Measurements from ENCODE around the gene NUDT19. TPM values are rescaled to one million over a fixed set of nuclear protein-coding genes. Genes with fewer than 3 reads are reported as not detected.

Gene NUDT19
- total and polyA plus RNA-seq, 3 donors from 2014 or later = 6.7 to 15.5 (median 11.3) TPM

DNA sequence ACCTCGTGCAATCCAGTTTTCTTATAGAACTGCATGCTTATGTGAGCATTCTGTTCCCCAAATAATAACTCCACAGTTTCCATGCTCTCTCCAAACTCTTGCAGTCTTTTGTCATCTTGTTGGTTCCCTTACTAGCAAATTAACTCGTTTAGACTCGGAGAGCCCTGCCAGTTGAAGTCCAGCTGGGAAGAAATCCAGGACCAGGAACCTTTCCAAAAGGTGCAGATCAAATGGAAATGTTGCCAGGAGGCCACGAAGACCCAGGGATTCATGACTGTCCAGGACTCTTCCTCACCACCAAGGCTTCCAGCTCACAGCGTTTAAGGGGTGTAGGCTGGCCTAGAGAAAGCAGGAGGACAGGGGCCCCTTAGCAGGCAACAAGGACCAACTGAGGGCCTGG, 25.9 kb downstream of the NUDT19 start:
- no peaks in the 10 kb centered on the region for H3K9me3 ChIP-seq
- H3K27me3 ChIP-seq = no peaks in the 10 kb centered on the region
- 54 to 60% methylated on average over 5 of the region's 5 CpGs for WGBS, 2 donors
- DNase-seq = no peak
- no peaks in the 10 kb centered on the region for H3K36me3 ChIP-seq (ENCODE audit: low read depth, missing control alignments)
- no peaks in the 10 kb centered on the region for H3K4me1 ChIP-seq
- intact Hi-C loops (cut with DNase I; ENCODE audit: low total_unique reads) = no loop called here
- no peak for TF ChIP-seq POLR2A (IDR thresholded peaks at IDR 0.05)
- TF ChIP-seq, protein P1, sequence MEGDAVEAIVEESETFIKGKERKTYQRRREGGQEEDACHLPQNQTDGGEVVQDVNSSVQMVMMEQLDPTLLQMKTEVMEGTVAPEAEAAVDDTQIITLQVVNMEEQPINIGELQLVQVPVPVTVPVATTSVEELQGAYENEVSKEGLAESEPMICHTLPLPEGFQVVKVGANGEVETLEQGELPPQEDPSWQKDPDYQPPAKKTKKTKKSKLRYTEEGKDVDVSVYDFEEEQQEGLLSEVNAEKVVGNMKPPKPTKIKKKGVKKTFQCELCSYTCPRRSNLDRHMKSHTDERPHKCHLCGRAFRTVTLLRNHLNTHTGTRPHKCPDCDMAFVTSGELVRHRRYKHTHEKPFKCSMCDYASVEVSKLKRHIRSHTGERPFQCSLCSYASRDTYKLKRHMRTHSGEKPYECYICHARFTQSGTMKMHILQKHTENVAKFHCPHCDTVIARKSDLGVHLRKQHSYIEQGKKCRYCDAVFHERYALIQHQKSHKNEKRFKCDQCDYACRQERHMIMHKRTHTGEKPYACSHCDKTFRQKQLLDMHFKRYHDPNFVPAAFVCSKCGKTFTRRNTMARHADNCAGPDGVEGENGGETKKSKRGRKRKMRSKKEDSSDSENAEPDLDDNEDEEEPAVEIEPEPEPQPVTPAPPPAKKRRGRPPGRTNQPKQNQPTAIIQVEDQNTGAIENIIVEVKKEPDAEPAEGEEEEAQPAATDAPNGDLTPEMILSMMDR (IDR thresholded peaks at IDR 0.05) = no peak
- H3K4me3 ChIP-seq = no peak overlapping the region
- no peak overlapping the region for H3K27ac ChIP-seq

DNA sequence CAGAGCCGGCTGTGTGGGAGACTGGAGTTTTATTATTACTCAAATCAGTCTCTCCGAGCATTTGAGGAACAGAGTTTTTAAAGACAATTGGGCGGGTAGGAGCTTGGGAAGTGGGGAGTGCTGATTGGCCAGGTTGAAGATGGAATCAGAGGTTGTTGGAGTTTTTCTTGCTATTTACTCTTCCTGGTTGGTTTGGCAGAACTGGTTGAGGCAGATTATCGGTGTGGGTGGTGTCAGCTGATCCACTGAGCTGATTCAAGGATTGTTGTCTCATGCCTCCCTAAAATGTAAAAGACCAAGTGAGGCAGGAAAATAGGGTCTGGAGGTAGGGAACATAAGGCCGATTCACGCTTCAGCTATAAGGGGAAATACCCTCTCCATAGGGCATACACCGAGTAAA, 26.7 kb downstream of the NUDT19 start:
- TF ChIP-seq, protein P1 (IDR thresholded peaks at IDR 0.05) = no peak
- no peak for TF ChIP-seq POLR2A (IDR thresholded peaks at IDR 0.05)
- no peaks in the 10 kb centered on the region for H3K36me3 ChIP-seq (ENCODE audit: low read depth, missing control alignments)
- H3K9me3 ChIP-seq = no peaks in the 10 kb centered on the region
- no peak overlapping the region for H3K4me3 ChIP-seq
- H3K27ac ChIP-seq = no peak overlapping the region
- intact Hi-C loops (cut with DNase I; ENCODE audit: low total_unique reads) = no loop called here
- no peaks in the 10 kb centered on the region for H3K27me3 ChIP-seq
- DNase-seq = no peak
- whole genome bisulfite sequencing, 2 donors = 89 to 90% methylated on average over 7 of the region's 7 CpGs
- H3K4me1 ChIP-seq = no peaks in the 10 kb centered on the region

DNA sequence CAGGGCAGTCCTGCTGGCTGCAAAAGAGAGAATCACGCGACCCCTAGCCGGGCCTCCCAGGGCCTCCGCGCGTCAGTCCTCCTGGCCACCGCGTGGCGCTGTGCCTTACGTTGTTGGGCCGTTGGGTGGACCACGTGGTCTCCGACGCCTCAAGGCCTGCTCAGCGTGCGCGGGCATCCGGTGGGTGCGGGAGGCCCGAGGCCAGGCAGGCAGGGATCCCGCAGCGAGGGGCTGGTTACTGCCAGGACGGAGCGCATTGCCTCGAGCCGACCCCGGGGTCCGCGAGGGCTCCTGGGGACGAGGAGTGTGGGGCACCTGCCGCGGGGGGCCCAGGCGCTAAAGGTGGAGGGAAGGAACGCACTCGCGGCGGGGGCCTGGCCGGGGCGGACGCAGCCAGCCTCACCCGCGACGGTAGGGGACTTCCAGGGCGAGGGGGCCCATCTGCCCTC, 28.0 kb downstream of the NUDT19 start, which contains the start of gene TDRD12:
TDRD12 (plus strand) TSS at position 157 of the 449 bp plus-strand sequence. CDS start 306 bp downstream, outside the sequence.
- H3K36me3 ChIP-seq (ENCODE audit: low read depth, missing control alignments) = no peaks in the 10 kb centered on the region
- WGBS, 2 donors = 66 to 94% methylated on average over 4 to 43 of the region's 44 CpGs
- H3K4me1 ChIP-seq = no peaks in the 10 kb centered on the region
- no peak within 1 kb of the TSS for H3K27ac ChIP-seq
- no peaks in the 10 kb centered on the region for H3K9me3 ChIP-seq
- H3K27me3 ChIP-seq = no peaks in the 10 kb centered on the region
- peak; percentile 78 for DNase-seq
- intact Hi-C loops (cut with DNase I; ENCODE audit: low total_unique reads) = no loop called here
- H3K4me3 ChIP-seq = peak within 1 kb of the TSS; percentile 44
- TF ChIP-seq, protein P1 (IDR thresholded peaks at IDR 0.05) = peak in 2 of 3 experiments; percentile 18 to 46
- TF ChIP-seq POLR2A (IDR thresholded peaks at IDR 0.05) = no peak

DNA sequence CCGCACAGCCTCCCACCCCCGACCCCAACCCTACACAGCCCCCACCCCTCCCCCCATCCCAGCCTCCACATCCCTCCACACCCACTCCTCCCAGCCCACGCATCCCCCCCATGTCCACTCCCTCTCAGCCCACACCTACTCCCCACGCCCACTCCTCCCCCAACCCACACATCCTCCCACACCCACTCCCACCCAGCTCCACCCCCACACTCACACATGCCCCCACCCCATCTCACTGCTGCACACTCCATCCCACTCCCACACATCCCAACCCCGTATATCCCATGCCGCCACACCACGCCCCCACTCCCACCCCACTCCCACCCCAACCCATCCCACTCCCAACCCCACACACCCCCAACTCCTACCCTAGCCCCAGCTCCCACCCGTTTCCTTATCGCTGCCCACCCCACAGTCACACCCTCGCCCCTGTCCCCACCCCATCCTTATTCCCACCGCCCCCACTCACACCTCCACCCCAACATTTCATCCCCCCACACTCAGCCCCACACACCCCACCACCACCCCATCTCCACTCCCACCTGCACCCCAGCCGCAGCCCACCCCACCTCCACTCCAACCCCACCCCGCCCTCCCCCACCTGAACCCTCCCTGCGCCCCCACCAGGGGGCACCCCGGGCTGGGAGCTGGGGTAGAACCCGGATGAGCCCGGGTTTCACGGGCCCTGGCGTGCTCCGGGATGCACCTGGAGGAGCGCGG, 28.8 kb downstream of the NUDT19 start:
- Histone ChIP-seq H3K27me3 (no peaks in the 10 kb centered on the region), H3K9me3 (no peaks in the 10 kb centered on the region), H3K4me1 (no peaks in the 10 kb centered on the region), H3K4me3 (peak overlapping the region; percentile 7 to 44), H3K36me3 (ENCODE audit: low read depth, missing control alignments) (no peaks in the 10 kb centered on the region), H3K27ac (no peak overlapping the region)
- intact Hi-C loops (cut with DNase I; ENCODE audit: low total_unique reads) = no loop called here
- no peak for TF ChIP-seq POLR2A (IDR thresholded peaks at IDR 0.05)
- TF ChIP-seq, protein P1 (IDR thresholded peaks at IDR 0.05) = no peak
- peak; percentile 21 for DNase-seq
- WGBS, 2 donors = 52 to 82% methylated on average over 9 to 19 of the region's 22 CpGs

DNA sequence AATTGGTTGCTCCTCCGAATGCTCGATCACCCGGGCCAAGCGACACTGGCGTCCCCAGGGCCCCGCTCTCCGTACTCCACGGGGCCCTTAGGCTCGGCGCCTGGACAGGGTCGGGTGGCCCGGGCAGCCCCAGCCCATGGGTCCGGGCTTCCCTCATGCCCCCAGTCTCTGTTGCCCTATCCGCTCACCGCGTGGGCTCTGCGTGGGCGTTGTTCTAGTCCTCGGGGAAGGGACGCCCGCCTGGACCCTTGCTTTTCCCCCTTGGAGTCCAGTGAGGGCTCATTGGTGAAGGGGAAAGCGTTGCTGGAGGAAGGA, 29.3 kb downstream of the NUDT19 start:
- Histone ChIP-seq H3K9me3 (no peaks in the 10 kb centered on the region), H3K4me1 (no peaks in the 10 kb centered on the region), H3K27ac (no peak overlapping the region), H3K4me3 (peak overlapping the region; percentile 7 to 41), H3K27me3 (no peaks in the 10 kb centered on the region), H3K36me3 (ENCODE audit: low read depth, missing control alignments) (no peaks in the 10 kb centered on the region)
- TF ChIP-seq, protein P1 (IDR thresholded peaks at IDR 0.05) = no peak
- no peak for TF ChIP-seq POLR2A (IDR thresholded peaks at IDR 0.05)
- intact Hi-C loops (cut with DNase I; ENCODE audit: low total_unique reads) = no loop called here
- DNase-seq = no peak
- 44 to 79% methylated on average over 16 to 22 of the region's 22 CpGs for WGBS, 2 donors

Data from testis (tissue), 3 donors.